Measurements from ENCODE around the gene TK1.

DNA sequence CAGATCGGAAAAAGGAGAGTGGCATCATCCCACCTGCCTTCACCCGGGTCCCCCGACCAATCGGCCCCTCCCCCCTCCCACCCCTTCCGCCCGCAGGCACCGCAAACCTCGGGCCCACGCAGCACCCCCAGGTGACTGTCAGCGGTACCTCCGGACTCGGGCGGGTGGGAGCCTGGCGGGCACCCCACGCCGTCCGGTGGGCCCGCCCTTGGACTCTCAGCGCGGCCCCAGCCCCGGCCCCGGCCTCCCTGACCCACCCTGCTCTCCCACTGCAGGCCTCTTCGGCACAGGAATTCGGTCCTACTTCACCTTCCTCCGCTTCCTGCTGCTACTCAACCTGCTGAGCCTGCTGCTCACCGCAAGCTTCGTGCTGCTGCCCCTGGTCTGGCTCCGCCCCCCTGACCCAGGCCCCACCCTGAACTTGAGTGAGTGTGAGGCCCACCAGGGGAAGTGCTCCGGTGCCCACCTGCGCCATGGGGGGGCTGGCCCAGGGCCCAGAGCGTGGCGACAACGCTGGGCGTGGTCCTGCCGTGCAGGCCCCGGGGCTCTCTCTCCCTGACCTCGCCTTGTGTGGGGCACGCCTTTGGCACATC is 54.7 kb downstream of the TK1 start:
- TF ChIP-seq, protein P1, sequence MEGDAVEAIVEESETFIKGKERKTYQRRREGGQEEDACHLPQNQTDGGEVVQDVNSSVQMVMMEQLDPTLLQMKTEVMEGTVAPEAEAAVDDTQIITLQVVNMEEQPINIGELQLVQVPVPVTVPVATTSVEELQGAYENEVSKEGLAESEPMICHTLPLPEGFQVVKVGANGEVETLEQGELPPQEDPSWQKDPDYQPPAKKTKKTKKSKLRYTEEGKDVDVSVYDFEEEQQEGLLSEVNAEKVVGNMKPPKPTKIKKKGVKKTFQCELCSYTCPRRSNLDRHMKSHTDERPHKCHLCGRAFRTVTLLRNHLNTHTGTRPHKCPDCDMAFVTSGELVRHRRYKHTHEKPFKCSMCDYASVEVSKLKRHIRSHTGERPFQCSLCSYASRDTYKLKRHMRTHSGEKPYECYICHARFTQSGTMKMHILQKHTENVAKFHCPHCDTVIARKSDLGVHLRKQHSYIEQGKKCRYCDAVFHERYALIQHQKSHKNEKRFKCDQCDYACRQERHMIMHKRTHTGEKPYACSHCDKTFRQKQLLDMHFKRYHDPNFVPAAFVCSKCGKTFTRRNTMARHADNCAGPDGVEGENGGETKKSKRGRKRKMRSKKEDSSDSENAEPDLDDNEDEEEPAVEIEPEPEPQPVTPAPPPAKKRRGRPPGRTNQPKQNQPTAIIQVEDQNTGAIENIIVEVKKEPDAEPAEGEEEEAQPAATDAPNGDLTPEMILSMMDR (IDR thresholded peaks at IDR 0.05), result no peak
- TF ChIP-seq POLR2AphosphoS5 (IDR thresholded peaks at IDR 0.05) (no peak), POLR2A (IDR thresholded peaks at IDR 0.05) (no peak), EP300 (IDR thresholded peaks at IDR 0.05) (no peak)

Measured in suprapubic skin (tissue), 4 donors.